Muscle layer of duodenum (tissue), 2 donors: Measurements from ENCODE around the gene XAB2.

Experiments used
- H3K27ac ChIP-seq: one replicate; pipeline ENCODE4 v1.7.0; 2013; ENCODE audit warnings: mild to moderate bottlenecking, low read length
- H3K27me3 ChIP-seq: one replicate; pipeline ENCODE4 v1.7.0; 2013; ENCODE audit warnings: low read depth, mild to moderate bottlenecking, control low read depth, low read length
- H3K36me3 ChIP-seq, 2 donors: one replicate each; pipeline ENCODE4 v1.7.0; 2013; ENCODE audit warnings: low read length in 2 of 2, control low read depth in 1 of 2, mild to moderate bottlenecking in 1 of 2; ENCODE audit not compliant: insufficient read depth in 2 of 2, control insufficient read depth in 1 of 2
- H3K4me1 ChIP-seq, 2 donors: one replicate each; pipeline ENCODE4 v1.7.0; 2013; ENCODE audit warnings: low read length in 2 of 2, mild to moderate bottlenecking in 2 of 2, control low read depth in 1 of 2, moderate library complexity in 1 of 2; ENCODE audit not compliant: insufficient read depth in 2 of 2, control insufficient read depth in 1 of 2
- H3K4me3 ChIP-seq, 2 donors: one replicate each; pipeline ENCODE4 v1.7.0; 2013; ENCODE audit warnings: low read length in 2 of 2, low read depth in 1 of 2, mild to moderate bottlenecking in 1 of 2
- H3K9me3 ChIP-seq, 2 donors: one replicate each; pipeline ENCODE4 v1.7.0; 2013; ENCODE audit warnings: low read length in 2 of 2, control low read depth in 1 of 2, mild to moderate bottlenecking in 1 of 2; ENCODE audit not compliant: control insufficient read depth in 1 of 2
- donor health status: healthy.

Gene XAB2

DNA sequence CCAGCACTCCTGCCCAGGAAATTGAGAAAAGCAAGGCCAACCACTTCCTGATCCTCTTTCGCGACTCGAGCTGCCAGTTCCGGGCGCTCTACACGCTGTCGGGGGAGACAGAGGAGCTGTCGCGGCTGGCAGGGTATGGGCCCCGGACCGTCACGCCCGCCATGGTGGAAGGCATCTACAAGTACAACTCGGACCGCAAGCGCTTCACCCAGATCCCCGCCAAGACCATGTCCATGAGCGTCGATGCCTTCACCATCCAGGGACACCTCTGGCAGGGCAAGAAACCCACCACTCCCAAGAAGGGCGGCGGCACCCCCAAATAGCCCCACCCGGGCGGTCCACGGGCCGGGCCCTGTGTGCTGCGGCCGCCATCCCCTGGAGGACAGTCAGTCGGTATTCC lies 11.6 kb downstream of the XAB2 start:
- Histone ChIP-seq H3K36me3 (peaks cover 11 to 45% of the 10 kb centered on the region in 2 donors), H3K27ac (no peak overlapping the region)

DNA sequence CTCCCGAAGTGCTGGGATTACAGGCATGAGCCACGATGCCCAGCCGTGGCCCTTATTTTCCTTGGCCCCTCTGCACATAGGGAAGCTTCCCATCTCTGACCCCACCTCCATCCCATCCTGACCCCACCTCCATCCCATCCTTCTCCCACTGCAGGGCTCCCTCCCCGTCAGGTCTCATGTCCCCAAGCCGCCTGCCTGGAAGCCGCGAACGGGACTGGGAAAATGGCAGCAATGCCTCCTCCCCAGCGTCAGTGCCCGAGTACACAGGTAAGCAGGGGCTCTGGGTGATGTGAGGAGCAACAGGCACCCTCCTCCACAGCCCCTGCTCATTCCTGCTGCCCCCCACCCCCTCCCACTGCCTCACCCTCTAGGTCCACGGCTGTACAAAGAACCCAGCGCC lies 12.2 kb downstream of the XAB2 start:
- Histone ChIP-seq H3K27ac (no peak overlapping the region), H3K36me3 (peaks cover 8 to 40% of the 10 kb centered on the region in 2 donors), H3K4me3 (no peak overlapping the region), H3K4me1 (peaks cover 0 to 3% of the 10 kb centered on the region in 2 donors), H3K9me3 (no peaks in the 10 kb centered on the region), H3K27me3 (no peaks in the 10 kb centered on the region)

More for the DNA sequence above, 11.6 kb downstream of the XAB2 start:
- Histone ChIP-seq H3K9me3 (no peaks in the 10 kb centered on the region), H3K4me3 (no peak overlapping the region), H3K4me1 (peaks cover 0 to 3% of the 10 kb centered on the region in 2 donors), H3K27me3 (no peaks in the 10 kb centered on the region)

GRCh38 chr19:7614859-7615741 lies 14.2 kb downstream of the XAB2 start:
- Histone ChIP-seq H3K36me3 (peaks cover 0 to 19% of the 10 kb centered on the region in 2 donors), H3K4me3 (no peak overlapping the region), H3K4me1 (peaks cover 0 to 3% of the 10 kb centered on the region in 2 donors), H3K27me3 (no peaks in the 10 kb centered on the region), H3K27ac (no peak overlapping the region), H3K9me3 (no peaks in the 10 kb centered on the region)

DNA sequence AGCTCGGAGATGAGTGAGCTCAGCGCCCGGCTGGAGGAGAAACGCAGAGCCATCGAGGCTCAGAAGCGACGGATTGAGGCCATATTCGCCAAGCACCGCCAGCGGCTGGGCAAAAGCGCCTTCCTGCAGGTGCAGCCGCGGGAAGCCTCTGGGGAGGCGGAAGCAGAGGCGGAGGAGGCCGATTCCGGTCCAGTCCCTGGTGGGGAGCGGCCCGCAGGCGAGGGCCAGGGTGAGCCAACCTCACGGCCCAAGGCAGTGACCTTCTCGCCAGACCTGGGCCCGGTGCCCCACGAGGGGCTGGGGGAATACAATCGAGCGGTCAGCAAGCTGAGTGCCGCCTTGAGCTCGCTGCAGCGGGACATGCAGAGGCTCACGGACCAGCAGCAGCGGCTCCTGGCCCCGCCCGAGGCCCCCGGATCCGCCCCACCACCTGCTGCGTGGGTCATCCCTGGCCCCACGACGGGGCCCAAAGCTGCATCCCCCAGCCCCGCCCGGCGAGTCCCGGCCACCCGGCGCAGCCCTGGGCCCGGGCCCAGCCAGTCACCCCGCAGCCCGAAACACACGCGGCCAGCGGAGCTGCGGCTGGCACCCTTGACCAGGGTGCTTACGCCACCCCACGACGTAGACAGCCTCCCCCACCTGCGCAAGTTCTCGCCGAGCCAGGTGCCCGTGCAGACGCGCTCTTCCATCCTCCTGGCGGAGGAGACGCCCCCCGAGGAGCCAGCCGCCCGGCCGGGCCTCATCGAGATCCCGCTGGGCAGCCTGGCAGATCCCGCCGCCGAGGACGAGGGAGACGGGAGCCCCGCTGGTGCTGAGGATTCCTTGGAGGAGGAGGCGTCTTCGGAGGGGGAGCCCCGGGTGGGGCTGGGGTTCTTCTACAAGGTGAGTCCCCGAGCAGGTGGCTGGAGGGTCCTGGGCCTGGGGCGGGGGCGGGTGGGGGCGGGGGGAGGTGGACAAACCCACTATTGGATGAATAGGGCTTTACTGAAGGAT lies 16.8 kb downstream of the XAB2 start:
- H3K36me3 ChIP-seq: peaks cover 0 to 3% of the 10 kb centered on the region in 2 donors
- no peaks in the 10 kb centered on the region for H3K27me3 ChIP-seq
- H3K4me3 ChIP-seq: no peak overlapping the region
- H3K27ac ChIP-seq: no peak overlapping the region
- no peaks in the 10 kb centered on the region for H3K9me3 ChIP-seq
- H3K4me1 ChIP-seq: no peaks in the 10 kb centered on the region

- Histone ChIP-seq H3K9me3 (no peaks in the 10 kb centered on the region), H3K27me3 (no peaks in the 10 kb centered on the region), H3K36me3 (no peaks in the 10 kb centered on the region), H3K27ac (no peak overlapping the region), H3K4me3 (no peak overlapping the region), H3K4me1 (no peaks in the 10 kb centered on the region)
Measured at GRCh38 chr19:7611541-7612279, 17.6 kb downstream of the XAB2 start.

GRCh38 chr19:7610491-7611240 lies 18.7 kb downstream of the XAB2 start:
- Histone ChIP-seq H3K27me3 (no peaks in the 10 kb centered on the region), H3K4me1 (no peaks in the 10 kb centered on the region), H3K36me3 (no peaks in the 10 kb centered on the region), H3K4me3 (no peak overlapping the region), H3K9me3 (no peaks in the 10 kb centered on the region), H3K27ac (no peak overlapping the region)

DNA sequence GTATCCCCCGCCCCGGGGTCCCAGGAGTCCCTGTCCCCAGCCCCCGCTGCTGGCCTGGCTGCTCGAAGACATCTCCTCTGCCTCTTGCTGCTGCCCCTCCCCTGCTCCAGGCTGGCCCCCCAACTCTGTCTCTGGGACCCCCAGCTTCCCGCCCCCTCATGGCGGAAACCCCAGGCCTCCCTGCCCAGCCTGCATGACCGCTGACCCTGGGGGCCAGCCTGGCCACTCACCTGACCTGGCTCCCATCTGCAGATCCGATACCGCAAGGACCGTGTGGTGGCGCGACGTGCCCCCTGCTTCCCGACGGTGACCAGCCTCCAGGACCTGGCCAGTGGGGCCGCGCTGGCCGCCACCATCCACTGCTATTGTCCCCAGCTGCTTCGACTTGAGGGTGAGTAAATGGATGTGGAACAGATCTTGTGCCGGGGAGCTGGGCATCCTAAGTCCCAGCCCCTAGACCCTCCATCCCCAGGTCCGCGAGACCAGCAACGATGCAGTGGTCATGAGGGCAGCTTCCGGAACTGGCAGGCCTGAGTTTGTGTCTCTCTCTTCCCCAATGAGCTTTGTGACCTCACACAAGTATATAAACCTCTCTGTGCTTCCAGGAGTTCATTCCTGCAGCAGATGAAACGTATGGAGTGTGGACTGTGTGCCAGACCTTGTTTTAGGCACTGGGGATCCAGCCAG lies 21.3 kb downstream of the XAB2 start:
- Histone ChIP-seq H3K4me1 (no peaks in the 10 kb centered on the region), H3K4me3 (no peak overlapping the region), H3K9me3 (no peaks in the 10 kb centered on the region), H3K27me3 (no peaks in the 10 kb centered on the region), H3K27ac (no peak overlapping the region), H3K36me3 (no peaks in the 10 kb centered on the region)

DNA sequence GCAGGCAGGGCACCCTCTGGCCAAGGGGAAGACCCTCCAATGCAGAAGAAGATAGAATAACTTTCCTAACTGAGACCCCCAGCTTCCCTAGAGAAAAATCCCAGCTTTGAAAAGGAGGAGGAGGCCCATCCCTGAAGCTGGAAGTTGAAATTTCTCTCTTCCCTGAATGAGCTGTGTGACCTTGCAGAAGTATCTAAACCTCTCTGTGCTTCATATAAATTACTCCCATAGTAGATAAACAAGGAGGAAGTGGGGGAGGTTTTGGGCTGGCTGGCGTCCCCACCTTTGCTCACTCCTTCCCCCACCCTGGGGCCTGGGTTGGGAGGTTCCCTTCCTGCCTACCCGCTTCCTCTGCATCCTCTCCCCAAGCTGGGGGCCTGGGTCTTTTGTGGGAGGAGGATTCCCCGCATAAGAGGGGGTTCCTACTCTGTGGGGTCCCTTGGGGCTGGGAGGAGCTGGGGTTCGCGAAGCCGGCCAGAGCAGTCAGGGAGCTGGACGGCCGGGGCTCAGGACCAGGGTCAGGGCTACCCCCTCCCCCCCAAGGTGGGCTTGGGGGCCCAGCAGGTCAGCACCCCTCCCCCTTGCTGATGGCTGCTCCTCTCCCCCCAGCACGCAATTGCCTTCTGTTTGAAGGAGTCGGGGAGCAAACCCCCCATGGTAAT lies 22.0 kb downstream of the XAB2 start:
- Histone ChIP-seq H3K4me1 (no peaks in the 10 kb centered on the region), H3K9me3 (no peaks in the 10 kb centered on the region), H3K27me3 (no peaks in the 10 kb centered on the region), H3K4me3 (no peak overlapping the region), H3K36me3 (no peaks in the 10 kb centered on the region), H3K27ac (no peak overlapping the region)

GRCh38 chr19:7606289-7606688 lies 23.1 kb downstream of the XAB2 start:
- Histone ChIP-seq H3K9me3 (no peaks in the 10 kb centered on the region), H3K27me3 (no peaks in the 10 kb centered on the region), H3K27ac (no peak overlapping the region), H3K4me3 (no peak overlapping the region), H3K36me3 (no peaks in the 10 kb centered on the region), H3K4me1 (no peaks in the 10 kb centered on the region)
